GM18907 (cell line): ENCODE results near the gene LRP11.
A peak's percentile ranks its signal among the peaks of the same experiment; 100 is the strongest.
"Not testable (repeated sequence)": the region's sequence is repeated elsewhere in the genome, so short reads cannot be mapped to it uniquely, and the experiment has no call there.

ENCODE experiments used
- ATAC-seq: cut with Tn5 transposase; IDR thresholded peaks from one replicate; pipeline ENCODE4 v1.9.1; 2021; ENCODE audit warnings: mild to moderate bottlenecking, moderate library complexity; ENCODE audit not compliant: unreplicated experiment

The LRP11 gene

DNA sequence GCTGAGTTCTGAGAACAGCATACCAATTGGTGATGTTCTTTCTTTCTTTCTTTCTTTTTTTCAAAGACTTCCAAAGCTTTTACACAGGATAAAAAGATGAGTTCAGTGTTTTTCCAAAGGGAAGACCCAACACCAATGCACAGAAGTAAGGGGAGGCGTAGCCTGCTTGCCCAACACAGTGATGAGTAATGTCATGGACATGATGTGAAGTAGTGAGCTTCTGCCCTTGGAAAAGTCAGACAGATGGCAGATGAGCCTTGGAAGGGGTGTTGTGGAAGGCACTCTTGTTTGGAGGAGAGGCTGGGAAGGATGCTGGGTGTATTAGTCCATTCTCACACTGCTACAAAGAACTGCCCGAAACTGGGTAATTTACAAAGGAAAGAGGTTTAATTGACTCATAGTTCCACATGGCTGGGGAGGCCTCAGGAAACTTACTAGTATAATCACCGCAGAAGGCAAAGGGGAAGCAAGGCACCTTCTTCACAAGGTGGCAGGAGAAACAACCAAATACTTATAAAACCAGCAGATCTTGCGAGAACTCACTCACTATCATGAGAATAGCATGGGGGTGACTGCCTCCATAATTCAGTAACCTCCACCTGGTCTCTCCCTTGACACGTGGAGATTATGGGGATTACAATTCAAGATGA lies 12.6 kb downstream of the LRP11 start:
- ATAC-seq = peak; percentile 5

DNA sequence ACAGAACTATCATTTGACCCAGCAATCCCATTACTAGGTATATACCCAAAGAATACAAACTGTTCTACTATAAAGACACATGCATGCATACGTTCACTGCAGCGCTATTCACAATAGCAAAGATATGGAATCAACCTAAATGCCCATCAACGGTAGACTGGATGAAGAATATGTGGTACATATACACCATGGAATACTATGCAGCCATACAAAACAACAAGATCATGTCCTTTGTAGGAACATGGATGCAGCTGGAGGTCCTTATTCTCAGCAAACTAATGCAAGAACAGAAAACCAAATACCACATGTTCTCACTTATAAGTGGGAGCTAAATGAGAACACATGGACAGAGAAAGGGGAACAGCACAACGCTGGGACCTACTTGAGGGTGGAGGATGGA lies 15.8 kb downstream of the LRP11 start:
- not testable (repeated sequence) for ATAC-seq

- no peak for ATAC-seq
These were observed 16.3 kb downstream of the LRP11 start for GRCh38 chr6:149847939-149848267.

DNA sequence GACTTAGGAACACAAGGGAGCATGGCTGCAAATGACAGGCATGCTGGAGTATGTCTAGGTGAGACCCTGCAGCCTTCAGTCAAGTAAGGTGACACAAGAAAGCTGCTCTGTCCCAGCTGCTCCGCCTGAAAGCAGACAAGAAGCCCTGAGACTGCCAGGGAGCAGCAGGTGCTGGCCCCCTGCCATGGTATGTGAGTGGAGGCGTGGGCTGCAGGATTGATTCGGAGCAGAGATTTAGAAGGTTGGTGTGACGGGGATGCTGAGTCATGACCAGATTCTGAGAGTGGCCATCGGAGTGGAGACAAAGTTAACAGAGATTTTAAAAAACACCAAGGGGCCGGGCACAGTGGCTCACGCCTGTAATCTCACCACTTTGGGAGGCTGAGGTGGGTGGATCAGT lies 17.8 kb downstream of the LRP11 start:
- ATAC-seq = no peak

DNA sequence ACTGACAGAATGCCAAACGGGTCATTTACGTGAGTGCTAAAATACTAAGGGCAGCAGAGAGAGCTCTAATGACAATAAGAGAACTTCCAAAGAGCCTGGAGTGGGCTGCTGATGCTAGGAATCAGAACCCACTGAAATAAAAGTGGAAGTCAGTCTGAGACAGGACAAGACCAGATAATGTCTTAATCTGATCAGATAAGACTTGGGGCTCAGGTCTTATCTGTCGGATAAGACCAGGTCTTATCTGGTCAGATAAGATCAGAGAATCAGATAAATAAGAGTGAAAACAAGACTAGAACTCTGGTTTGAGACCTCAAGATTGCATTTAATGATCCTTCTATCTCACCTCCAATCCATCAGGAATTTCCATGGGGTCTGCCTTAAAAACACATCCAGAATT lies 18.6 kb downstream of the LRP11 start:
- no peak for ATAC-seq

DNA sequence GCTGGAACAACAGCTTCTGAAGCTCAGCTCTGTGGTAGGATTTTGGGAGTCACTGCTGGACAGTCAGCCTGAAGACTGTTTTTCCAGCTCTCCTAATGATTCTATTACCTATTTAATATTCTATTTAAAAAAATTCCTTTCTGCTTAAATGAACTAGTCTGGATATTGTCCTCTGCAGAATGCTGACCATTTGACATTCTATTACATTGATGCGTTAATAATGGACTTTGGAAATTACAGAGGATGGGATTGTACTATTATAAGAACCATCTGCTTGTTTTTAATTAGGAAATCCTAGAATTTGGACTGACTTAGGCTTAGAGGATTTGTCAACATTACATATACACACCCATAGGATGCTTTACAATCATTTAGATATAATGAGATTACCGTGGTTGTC lies 19.7 kb downstream of the LRP11 start:
- no peak for ATAC-seq

GRCh38 chr6:149844036-149844435 lies 20.1 kb downstream of the LRP11 start:
- ATAC-seq = not testable (repeated sequence)

- ATAC-seq = no peak
These were observed 21.0 kb downstream of the LRP11 start for GRCh38 chr6:149843051-149843633.

DNA sequence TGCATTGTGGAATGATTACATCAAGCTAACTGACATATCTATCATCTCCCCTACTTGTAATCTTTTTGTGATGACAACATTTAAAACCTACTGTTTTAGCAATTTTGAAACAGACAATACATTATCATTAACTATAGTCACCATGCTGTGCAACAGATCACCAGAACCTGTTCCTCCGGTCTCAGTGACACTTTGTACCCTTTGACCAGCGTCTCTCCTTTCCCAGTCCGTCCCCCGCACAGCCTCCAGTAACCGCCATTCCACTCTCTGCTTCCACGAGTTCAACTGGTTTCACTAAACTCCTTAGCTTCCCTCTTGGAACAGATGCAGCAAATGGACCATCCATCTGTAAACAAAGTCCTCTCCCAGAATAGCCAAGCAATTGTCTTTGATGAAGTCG lies 21.8 kb downstream of the LRP11 start:
- no peak for ATAC-seq

GRCh38 chr6:149840345-149841075 lies 23.6 kb downstream of the LRP11 start:
- no peak for ATAC-seq

GRCh38 chr6:149834513-149835481 lies 29.4 kb downstream of the LRP11 start:
- ATAC-seq = no peak

DNA sequence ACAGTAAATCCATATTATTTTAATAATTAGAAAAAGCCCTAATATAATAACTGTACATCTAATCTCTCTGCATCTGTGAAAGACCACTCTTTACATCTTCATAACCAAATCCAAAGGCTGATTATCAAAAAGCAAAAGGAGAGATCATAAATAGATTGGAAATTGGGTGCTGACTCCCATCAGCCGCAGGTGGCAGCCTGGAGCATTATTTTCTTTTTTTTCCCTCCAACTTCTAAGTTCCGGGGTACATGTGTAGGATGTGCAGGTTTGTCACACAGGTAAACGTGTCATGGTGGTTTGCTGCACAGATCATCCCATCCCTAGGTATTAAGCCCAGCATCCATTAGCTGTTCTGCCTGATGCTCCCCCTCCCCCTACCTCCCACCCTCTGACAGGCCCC lies 30.5 kb downstream of the LRP11 start:
- ATAC-seq = no peak

DNA sequence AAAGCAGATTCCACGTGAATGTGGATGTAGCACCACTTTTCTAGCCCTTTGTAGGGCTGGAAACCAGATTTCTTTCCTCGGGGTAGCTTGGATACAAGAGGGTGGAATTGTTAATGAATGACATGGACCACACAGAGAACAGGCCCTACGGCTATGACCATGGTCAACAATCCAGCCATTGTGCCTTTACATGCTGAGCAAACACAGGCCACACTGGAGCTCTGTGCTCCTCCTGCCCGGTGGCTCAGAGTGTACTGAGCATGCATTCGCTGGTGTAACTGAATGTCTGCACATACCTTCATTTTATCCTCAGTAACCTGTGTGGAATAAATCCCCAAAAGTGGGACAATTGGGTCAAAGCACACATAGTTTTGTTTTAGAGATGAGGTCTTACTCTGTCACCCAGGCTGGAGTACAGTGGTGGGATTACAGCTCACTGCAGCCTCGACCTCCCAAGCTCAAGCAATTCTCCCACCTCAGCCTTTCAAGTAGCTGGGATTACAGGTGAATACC lies 32.8 kb downstream of the LRP11 start:
- ATAC-seq = no peak

- no peak for ATAC-seq
These were observed 33.3 kb downstream of the LRP11 start for GRCh38 chr6:149830731-149831307.

GRCh38 chr6:149825292-149825691 lies 38.9 kb downstream of the LRP11 start:
- no peak for ATAC-seq

DNA sequence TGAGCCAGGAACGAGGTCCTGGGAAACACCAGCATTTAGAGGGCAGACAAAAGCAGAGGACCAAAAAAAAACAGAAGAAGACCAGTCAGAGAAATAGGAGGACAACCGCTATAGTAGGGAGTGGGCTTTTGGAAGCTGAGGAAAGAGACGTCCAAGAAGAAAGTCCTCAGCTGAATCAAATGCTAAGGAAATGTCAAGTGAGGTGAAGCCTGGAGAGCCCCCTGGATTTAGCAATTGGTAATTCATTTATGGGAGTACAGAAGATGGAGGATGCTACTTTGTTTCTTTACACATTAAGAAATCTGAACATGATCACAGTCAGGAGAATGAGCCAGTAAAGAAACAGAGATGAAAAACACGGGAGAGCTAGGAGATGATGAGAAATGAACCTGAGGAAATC lies 41.1 kb downstream of the LRP11 start:
- ATAC-seq = no peak

DNA sequence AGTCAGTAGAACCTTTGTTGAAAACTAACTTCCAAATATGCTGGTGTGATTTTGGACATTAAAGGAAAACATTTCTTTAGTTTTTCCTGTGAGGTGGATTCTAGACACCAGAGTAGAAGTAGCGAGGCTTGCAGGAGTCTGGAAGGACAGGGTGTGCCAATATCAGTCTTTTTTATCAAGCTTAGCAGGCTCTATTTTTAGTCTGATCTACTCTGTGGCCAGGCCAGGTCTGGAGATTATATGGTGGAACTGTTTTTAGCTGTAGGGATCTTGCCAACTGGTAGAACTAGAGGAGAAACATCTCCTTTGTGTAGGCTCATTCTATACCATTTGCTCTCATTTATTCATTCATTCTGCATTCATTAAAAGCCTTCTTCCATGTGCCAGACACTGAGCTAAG lies 42.7 kb downstream of the LRP11 start:
- ATAC-seq = no peak

GRCh38 chr6:149820506-149820905 lies 43.7 kb downstream of the LRP11 start:
- ATAC-seq = no peak

DNA sequence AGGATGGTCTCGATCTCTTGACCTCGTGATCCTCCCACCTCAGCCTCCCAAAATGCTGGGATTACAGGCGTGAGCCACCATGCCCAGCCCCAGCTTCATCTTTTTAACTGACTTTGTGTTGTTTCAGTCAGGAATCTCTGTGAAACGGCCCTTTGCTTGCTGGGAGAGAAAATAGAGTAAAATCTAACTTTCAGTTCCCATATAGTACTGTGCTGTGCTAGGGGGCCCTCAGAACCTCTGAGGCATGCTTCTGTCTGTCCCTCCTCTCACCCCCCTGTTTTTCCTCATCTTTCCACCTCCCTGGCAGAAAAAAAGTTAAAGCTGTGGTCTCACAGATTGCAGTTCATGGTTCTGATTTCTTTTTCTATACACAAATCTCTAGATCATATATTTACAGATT lies 48.4 kb downstream of the LRP11 start:
- ATAC-seq = no peak

DNA sequence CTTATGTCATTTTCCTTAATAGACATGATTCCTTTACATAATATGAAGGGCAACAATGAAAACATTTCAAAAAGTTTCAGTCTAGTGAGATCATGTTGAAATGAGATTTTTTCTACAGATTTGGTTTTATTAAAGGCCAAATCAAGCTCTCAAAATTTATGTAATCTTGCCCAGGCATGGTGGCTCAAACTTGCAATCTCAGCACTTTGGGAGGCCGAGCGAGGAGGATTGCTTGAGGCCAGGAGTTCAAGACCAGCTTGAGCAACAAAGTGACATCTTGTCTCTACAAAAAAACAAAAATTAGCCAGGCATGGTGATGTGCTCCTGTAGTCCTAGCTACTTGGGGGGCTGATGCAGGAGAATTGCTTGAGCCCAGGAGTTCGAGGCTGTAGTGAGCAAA lies 50.8 kb downstream of the LRP11 start:
- no peak for ATAC-seq

GRCh38 chr6:149809798-149810197 lies 54.4 kb downstream of the LRP11 start:
- no peak for ATAC-seq
